ENCODE data around the gene ARHGEF39. TPM values are rescaled to one million over a fixed set of nuclear protein-coding genes. Genes with fewer than 3 reads are reported as not detected.
A peak's percentile ranks its signal among the peaks of the same experiment; 100 is the strongest.

Gene ARHGEF39
- total RNA-seq, 1 donor from 2014 or later = 0.94 TPM

- no peak for DNase-seq
Measured at GRCh38 chr9:35675204-35675603, 10.2 kb upstream of the ARHGEF39 start.

DNA sequence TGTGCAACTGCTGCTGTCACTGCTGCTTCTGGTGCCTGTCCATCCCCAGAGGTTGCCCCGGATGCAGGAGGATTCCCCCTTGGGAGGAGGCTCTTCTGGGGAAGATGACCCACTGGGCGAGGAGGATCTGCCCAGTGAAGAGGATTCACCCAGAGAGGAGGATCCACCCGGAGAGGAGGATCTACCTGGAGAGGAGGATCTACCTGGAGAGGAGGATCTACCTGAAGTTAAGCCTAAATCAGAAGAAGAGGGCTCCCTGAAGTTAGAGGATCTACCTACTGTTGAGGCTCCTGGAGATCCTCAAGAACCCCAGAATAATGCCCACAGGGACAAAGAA is 9.0 kb upstream of the ARHGEF39 start:
- DNase-seq = no peak

DNA sequence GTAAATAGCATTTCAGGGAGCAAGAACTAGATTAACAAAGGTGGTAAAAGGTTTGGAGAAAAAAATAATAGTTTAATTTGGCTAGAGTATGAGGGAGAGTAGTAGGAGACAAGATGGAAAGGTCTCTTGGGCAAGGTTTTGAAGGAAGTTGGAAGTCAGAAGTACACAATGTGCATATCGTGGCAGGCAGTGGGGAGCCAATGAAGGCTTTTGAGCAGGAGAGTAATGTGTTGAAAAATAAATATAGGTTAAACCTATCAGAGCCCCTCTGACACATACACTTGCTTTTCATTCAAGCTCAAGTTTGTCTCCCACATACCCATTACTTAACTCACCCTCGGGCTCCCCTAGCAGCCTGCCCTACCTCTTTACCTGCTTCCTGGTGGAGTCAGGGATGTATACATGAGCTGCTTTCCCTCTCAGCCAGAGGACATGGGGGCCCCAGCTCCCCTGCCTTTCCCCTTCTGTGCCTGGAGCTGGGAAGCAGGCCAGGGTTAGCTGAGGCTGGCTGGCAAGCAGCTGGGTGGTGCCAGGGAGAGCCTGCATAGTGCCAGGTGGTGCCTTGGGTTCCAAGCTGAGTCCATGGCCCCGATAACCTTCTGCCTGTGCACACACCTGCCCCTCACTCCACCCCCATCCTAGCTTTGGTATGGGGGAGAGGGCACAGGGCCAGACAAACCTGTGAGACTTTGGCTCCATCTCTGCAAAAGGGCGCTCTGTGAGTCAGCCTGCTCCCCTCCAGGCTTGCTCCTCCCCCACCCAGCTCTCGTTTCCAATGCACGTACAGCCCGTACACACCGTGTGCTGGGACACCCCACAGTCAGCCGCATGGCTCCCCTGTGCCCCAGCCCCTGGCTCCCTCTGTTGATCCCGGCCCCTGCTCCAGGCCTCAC is 8.4 kb upstream of the ARHGEF39 start, which contains the start of gene CA9:
TSS of gene CA9 (plus strand) at position 797 of the 893 bp plus-strand sequence. CDS start at position 829, 32 bp downstream.
- no peak for DNase-seq

- DNase-seq = no peak
Measured at GRCh38 chr9:35669331-35670145, 4.5 kb upstream of the ARHGEF39 start.

DNA sequence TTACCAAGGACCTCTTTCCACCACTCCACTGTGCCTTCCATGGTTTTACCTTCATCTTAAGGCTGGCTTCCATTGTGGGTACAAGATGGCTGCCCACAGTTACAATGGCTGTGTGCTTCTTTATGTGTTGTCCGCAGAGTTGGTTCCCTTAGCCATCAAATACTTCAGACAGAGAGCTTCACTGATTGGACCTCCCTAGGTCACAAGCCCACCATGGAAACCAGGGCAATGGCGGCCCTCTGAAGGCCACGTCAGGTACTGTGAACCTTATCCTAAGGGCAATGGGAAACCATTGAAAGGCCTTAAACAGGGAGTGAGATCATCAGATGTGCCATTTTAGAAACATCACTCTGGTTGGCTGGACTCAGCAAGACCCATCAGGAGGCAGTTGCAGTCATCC is 2.9 kb upstream of the ARHGEF39 start:
- no peak for DNase-seq

DNA sequence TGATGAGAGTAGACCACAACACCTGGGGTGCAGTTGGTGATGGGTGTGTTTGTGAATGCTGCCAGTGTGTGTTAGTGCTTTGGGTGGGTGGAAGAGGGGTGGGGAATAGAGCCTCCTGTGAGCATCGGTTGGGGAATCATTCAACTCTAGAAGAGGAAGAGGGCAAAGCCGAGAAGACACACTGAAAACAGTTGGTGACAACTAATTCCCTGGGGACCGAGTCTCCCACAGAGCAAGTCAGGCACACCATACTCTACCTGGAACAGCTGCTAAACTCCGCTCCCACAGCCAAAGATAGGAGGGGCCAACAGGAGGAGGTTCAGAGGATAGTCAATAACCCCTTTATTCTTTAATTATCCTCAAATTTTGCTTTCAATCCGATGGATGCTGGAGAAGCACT is 1.6 kb upstream of the ARHGEF39 start:
- DNase-seq = no peak

DNA sequence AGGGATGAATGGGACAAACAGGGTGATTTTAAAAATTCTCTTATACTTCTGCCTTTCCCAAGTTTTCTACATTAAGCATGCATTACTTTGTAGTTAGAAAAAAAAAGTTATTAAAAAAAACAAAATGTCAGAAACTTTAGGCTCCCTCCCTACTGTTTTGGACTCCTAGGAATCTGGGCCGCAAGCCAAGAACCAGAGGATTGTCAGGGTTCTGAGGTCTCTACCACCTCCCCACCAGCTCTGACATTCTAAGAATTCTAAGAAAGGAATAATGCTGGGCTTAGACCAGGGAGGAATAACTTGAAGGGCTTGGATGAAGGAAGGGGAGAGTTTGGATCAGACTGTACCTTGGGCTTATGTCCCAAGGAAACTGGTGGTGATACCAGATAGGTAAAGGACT is 1.1 kb upstream of the ARHGEF39 start:
- no peak for DNase-seq

DNA sequence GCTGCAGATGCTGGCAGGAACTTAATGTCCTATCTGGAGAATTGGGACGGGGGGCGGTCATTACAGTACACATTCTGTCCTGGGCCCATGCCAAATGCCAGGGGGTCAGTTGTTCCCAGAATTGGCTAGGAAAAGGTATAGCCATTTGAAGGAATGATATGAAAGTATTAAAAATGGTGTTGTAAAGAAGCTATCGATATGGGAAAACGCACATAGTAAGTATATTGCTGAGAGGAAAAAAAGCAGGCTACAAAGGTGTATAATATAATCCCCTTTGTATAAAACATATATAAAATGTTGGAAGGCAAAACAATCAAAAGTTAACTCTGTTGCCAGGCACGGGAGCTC is 450 bp upstream of the ARHGEF39 start:
- no peak for DNase-seq

DNA sequence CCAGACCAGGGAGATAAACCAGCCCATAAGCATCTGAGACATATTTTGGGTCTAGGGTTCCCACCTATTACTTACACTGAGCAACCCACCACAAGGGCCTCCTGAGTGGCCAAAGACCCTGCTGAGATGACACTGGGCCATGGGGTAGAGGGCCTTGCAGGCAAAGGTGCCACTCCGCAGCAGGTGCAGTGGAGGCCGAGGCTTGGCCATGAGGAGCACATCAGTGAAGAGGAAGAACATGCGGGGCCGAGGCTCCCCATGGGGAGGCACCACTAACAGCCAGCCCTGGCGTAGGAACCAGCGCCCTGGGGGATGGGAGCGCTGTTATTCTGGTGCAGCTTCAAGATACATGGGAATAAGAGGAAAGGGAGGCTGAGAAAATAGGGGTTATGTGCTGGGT is 2.6 kb downstream of the ARHGEF39 start:
- no peak for DNase-seq

DNA sequence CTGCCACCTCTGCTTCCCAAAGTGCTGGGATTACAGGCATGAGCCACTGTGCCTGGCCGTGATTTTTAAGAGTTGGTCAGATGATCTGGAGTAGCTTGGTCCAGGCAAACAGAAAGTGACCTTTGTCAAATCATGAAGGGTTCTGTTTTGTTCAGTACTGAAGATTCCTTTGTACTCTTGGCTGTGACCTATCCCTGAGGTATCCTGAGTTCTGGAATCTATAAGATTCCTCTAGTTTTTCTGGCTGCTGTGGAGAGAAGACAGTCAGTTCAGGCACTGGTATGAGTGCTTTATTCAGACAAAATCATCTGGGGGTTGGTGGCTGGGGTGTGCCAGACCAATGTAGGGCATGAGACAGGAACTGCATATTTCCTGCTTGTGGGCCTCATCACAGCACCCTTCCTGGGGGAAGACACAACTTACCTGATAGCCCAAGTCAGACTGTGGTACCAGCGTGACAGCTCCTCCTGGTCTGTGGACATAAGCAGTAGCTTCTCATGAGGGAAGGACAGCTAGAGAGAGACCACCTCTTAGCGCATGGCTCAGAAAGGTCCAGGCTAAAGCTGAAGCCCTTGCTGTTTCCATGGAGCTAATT is 3.1 kb downstream of the ARHGEF39 start:
- DNase-seq = no peak

- no peak for DNase-seq
Measured at GRCh38 chr9:35660966-35661415, 4.0 kb downstream of the ARHGEF39 start.

DNA sequence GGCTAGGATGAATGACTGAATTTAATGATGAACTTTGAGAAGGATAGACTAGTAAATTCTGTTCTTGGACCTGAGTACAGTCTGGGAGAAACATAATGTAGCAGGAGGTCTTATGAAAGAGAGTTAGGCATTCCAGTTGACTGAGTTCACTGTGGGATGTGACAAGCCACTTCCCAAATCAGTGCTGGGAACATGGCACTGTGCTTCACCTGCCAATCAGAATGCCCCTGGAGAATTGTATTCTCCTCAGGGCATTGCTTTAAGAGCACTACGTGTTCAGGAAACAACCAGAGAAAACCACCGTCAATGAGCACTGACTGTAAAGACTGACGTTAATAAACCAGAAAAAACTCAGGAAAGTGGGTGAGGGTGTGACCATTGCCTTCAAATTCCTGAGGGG is 5.7 kb downstream of the ARHGEF39 start:
- DNase-seq = no peak

GRCh38 chr9:35658968-35659220 is 6.1 kb downstream of the ARHGEF39 start:
- no peak for DNase-seq

DNA sequence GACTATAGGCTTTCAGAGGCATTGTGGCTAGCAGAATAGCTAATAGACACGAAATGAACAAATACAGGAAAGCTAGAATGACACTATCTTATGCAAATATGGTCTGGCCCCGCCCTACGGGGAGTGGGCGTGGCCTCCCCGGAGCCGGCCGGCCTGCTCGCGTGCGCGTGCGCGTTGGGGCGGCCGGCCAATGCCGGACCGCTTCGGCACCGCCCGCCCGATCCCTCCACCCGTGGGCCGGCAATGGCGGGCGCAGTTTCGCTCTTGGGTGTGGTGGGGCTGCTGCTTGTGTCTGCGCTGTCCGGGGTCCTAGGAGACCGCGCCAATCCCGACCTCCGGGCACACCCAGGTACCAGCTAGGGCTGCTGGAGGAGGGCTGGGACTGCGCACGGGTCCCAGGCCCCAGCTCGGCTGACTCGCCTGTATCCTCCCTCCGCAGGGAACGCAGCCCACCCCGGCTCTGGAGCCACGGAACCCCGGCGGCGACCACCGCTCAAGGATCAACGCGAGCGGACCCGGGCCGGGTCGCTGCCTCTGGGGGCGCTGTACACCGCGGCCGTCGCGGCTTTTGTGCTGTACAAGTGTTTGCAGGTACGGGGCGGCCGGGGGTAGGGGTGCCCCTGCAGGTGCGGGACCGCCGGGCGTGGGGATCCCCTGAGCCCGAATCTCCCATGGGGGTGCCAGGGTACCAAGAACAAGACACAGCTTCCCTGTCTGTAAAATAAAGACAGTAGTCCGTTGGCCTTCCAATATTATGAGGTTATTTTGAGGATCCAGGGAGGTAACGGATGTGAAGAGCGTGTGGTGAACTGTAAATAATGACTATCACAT is 6.6 kb downstream of the ARHGEF39 start, which contains the start of gene CCDC107:
TSS of gene CCDC107 (plus strand) at position 156 of the 831 bp plus-strand sequence. CDS start at position 244, 88 bp downstream.
- DNase-seq = peak; percentile 72

GRCh38 chr9:35657546-35658136 is 7.4 kb downstream of the ARHGEF39 start, which contains the start of gene RMRP:
Gene RMRP, minus strand, starts transcription at chr9:35658019.
- peak; percentile 97 for DNase-seq

DNA sequence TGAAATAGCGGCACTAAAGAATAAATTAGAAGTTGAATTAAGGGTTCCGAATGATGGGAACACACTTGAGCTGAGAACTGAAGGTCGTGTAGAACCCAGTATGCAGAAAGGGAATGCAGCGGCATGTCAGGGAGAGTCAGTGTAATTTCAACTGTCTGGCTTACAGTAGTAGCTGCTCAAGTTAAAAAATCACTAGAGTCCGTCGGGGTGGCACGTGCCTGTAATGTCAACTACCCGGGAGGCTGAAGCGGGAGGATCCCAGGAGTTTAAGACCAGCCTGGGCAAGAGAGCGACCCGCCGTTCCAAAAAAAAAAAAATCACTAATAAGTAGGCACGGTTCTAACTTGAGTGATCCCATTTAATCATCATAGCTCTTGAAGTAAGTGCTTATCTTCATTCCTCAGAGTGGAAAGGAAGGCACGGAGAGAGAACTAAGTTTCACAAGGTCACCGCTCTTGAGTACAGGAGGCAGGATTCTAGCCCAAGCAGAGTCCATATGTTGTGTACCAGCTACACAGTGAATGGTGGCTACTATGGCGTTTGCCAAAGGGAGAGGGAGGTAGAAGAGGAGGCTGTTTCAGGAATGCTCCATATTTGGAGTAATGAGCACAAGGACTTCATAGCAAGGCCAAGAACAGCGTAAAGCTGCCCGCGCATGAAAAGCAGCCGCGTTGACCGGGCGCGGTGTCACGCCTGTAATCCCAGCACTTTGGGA is 8.0 kb downstream of the ARHGEF39 start:
- no peak for DNase-seq

GRCh38 chr9:35656348-35656747 is 8.6 kb downstream of the ARHGEF39 start:
- no peak for DNase-seq

DNA sequence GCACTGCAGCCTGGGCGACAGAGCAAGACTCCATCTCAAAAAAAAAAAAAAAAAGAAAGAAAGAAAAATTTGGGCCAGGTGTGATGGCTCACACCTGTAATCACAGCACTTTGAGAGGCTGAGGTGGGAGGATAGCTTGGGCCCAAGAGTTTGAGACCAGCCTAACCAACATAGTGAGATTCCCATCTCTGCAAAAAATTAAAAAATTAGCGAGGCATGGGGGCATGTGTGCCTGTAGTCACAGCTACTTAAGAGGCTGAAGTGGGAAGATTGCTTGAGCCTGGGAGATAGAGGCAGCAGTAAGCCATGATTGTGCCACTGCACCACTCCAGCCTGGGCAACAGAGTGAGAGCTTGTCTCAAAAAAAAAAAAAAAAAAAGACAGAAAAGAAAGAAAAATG is 11.4 kb downstream of the ARHGEF39 start:
- no peak for DNase-seq

- no peak for DNase-seq
Measured at GRCh38 chr9:35652829-35653209, 12.2 kb downstream of the ARHGEF39 start.

DNA sequence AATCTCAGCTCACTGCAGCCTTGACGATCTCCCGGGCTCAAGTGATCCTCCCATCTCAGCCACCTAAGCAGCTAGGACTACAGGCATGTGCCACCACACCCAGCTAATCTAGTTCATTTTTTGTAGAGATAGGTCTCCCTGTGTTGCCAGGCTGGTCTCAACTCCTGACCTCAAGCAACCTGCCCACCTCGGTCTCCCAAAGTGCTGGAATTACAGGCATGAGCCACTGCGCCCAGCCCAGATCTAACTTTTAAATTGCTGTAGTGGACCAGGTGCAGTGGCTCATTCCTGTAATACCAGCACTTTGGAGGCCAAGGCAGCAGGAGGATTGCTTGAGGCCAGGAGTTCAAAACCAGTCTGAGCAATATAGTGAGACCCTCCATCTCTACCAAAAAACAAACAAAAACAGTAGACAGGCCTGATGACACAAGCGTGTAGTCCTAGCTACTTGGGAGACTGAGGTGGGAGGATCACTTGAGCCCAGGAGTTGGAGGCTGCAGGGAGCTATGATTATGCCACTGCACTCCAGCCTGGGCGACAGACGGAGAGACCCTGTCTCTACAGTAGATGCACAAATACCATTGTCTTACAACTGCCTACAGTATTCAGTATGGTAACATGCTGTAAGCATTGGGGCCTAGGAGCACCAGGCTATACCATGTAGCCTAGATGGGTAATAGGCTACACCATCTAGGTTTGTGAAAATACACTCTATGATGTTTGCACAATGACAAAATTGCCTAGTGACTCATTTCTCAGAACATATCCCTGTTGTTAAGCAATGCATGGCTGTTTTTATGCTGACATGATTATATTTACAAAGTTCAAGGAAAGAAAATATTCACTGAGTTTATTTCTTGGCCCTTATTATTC is 12.8 kb downstream of the ARHGEF39 start:
- DNase-seq = no peak
